ENCODE data around the gene RNF113A. TPM values are rescaled to one million over a fixed set of nuclear protein-coding genes. Genes with fewer than 3 reads are reported as not detected.

RNF113A gene
- total RNA-seq (2021; fragmentation: NEBNext Ultra II Directional; extraction: Animal tissue kit (Norgen Biotek cat#: 25700)): 14.2 and 14.3 TPM in 2 replicates
- polyA plus RNA-seq (2011; rRNA removed): 9.7 and 10.3 TPM in 2 replicates
- 15.4 TPM for polyA plus RNA-seq (2011; cell fraction: cytosol; rRNA removed)
- 9.4 TPM for polyA plus RNA-seq (2011; cell fraction: nucleus; rRNA removed)
- 12.5 to 14.2 TPM (median 13.7 TPM) in 4 replicates for polyA plus RNA-seq (2012, experiment 1 of 2)
- 6.4 TPM for polyA plus RNA-seq (2012, experiment 2 of 2)
- polyA plus RNA-seq (2013, experiment 1 of 2): 14.0 TPM
- polyA plus RNA-seq (2013, experiment 2 of 2): 12.8 TPM
- polyA minus RNA-seq (2011; rRNA and poly(A)+ RNA removed): 3.8 and 4.5 TPM in 2 replicates
- polyA minus RNA-seq (2011; cell fraction: cytosol; rRNA and poly(A)+ RNA removed): 4.5 TPM
- 2.7 TPM for polyA minus RNA-seq (2011; cell fraction: nucleus; rRNA and poly(A)+ RNA removed)
- long read RNA-seq, experiment 1, transcript RNF113A-201 (1 exons, 1,353 nt): major isoform, 7 of 7 reads
- long read RNA-seq, experiment 1, partial matches to known transcripts: 0 of 7 reads
- long read RNA-seq, experiment 1, other reads (novel, unspliced or antisense): 0 of 7 reads
- long read RNA-seq, experiment 2, transcript RNF113A-201 (1 exons, 1,353 nt): major isoform, 57 of 57 reads
- long read RNA-seq, experiment 2, partial matches to known transcripts: 0 of 57 reads
- long read RNA-seq, experiment 2, other reads (novel, unspliced or antisense): 0 of 57 reads

GRCh38 chrX:119871599-119872395 is at the start of gene RNF113A, which contains the start of gene NDUFA1:
RNF113A (minus strand) TSS chrX:119871733; CDS start chrX:119871613, 120 bp downstream.
NDUFA1 (plus strand) TSS chrX:119871832; CDS start chrX:119871912, 80 bp downstream.
- no peak within 1 kb of the TSS for H2BK15ac ChIP-seq (ENCODE audit: low read length)
- H2BK12ac ChIP-seq (ENCODE audit: low read depth, low read length): no peak within 1 kb of the TSS
- H3K4me3 ChIP-seq (ENCODE audit: extremely low read depth in 1 of 4, insufficient read depth in 2 of 4, low read depth in 3 of 4, low read length in 4 of 4): peak within 1 kb of the TSS; percentile 81 to 95 (median 90)
- H4K8ac ChIP-seq (ENCODE audit: extremely low read depth, insufficient read depth, low read length): peak within 1 kb of the TSS; percentile 95; the same call in 1 of the 2 replicates
- no peak for FAIRE-seq
- no peak within 1 kb of the TSS for H2BK120ac ChIP-seq (replicated peaks; ENCODE audit: low read depth, low read length)
- H3K9me3 ChIP-seq (ENCODE audit: insufficient read depth in 2 of 2, low read depth in 1 of 2, low read length in 1 of 2): no peaks in the 10 kb centered on the region
- no peak within 1 kb of the TSS for H2BK20ac ChIP-seq (ENCODE audit: low read length)
- no peaks in the 10 kb centered on the region for H3K27me3 ChIP-seq (replicated peaks in 1 of 4; ENCODE audit: control insufficient read depth in 3 of 4, extremely low read depth in 1 of 4, insufficient read depth in 3 of 4, low read length in 3 of 4)
- H3K79me1 ChIP-seq (ENCODE audit: low read depth, low read length): no peaks in the 10 kb centered on the region
- H4K20me1 ChIP-seq (replicated peaks in 1 of 2; ENCODE audit: control insufficient read depth in 1 of 2, insufficient read depth in 2 of 2, low read length in 2 of 2): no peaks in the 10 kb centered on the region
- no peak within 1 kb of the TSS for H3K14ac ChIP-seq (ENCODE audit: insufficient read length)
- peak within 1 kb of the TSS; percentile 95 for H4K5ac ChIP-seq (ENCODE audit: insufficient read length, low read depth, low read length)
- no peak within 1 kb of the TSS; the same call in 1 of the 2 replicates for H2BK5ac ChIP-seq (ENCODE audit: low read depth, low read length)
- ChIA-PET POLR2A (ENCODE audit: partially characterized antibody) (interaction anchor here (1.1 to 2.5 kb wide), 7 partner anchors 10 to 80 kb away, joined by 3 to 13 read pairs (median 5); partner anchors contain the start of genes RPL39 and UPF3B), CTCF (ENCODE audit: partially characterized antibody) (interaction anchor here (1.0 to 2.4 kb wide), 2 partner anchors 10 to 16 kb away, joined by 3 to 13 read pairs; no protein-coding TSS in a partner anchor)
- peak within 1 kb of the TSS; percentile 96 for H3K18ac ChIP-seq (ENCODE audit: extremely low read depth, low read length)
- no peak within 1 kb of the TSS for H2AK5ac ChIP-seq (ENCODE audit: low read depth, low read length)
- DNase-seq (ENCODE audit: low read depth in 1 of 2, low spot score in 2 of 2): peak; percentile 60 to 74
- peak within 1 kb of the TSS; percentile 84 for H3K27ac ChIP-seq (ENCODE audit: low read depth, low read length)
- peak within 1 kb of the TSS; percentile 77 for H3K56ac ChIP-seq (replicated peaks; ENCODE audit: insufficient read length, low read depth, low read length)
- peak within 1 kb of the TSS in 3 of 4 experiments; percentile 72 to 94 (median 83); a peak in 6 of 7 replicates for H3K9ac ChIP-seq (replicated peaks in 1 of 4; ENCODE audit: extremely low read depth in 1 of 4, low read depth in 3 of 4, low read length in 3 of 4)
- H2AFZ ChIP-seq (ENCODE audit: low read length): no peak within 1 kb of the TSS; the same call in 1 of the 2 replicates
- no peak within 1 kb of the TSS for H3K23ac ChIP-seq (ENCODE audit: insufficient read length)
- 0 out of 2 replicates have a peak, but pooled peaks cover 2% of the 10 kb centered on the region for H3K23me2 ChIP-seq (ENCODE audit: low read depth, low read length)
- whole genome bisulfite sequencing, 2 experiments (ENCODE audit: extremely low coverage in 1 of 2, insufficient coverage in 1 of 2, insufficient read length in 1 of 2, insufficient replicate concordance in 2 of 2, low coverage in 1 of 2, low lambda C conversion rate in 2 of 2, missing lambda C conversion rate in 1 of 2): 2% methylated on average over 56 of the region's 62 CpGs; no CpG with 5 or more reads in 1 of the 2 experiments
- peaks cover 0 to 8% (median 0%) of the 10 kb centered on the region in 4 experiments; a peak in 1 of 8 replicates for H3K36me3 ChIP-seq (ENCODE audit: control insufficient read depth in 2 of 4, insufficient read depth in 4 of 4, low read length in 3 of 4)
- H3K4me1 ChIP-seq (replicated peaks in 1 of 4; ENCODE audit: control insufficient read depth in 3 of 4, insufficient read depth in 4 of 4, low read length in 3 of 4): no peaks in the 10 kb centered on the region
- no peak within 1 kb of the TSS for H3K4ac ChIP-seq (replicated peaks; ENCODE audit: insufficient read length, low read depth, low read length)
- peak within 1 kb of the TSS; percentile 85 to 98 for H3K4me2 ChIP-seq (ENCODE audit: insufficient read depth in 1 of 2, low read depth in 2 of 2, low read length in 2 of 2)
- H3K79me2 ChIP-seq (ENCODE audit: control insufficient read depth in 1 of 2, insufficient read depth in 2 of 2, low read length in 2 of 2): peaks cover 0 to 8% of the 10 kb centered on the region in 2 experiments; a peak in 1 of 4 replicates
- peak within 1 kb of the TSS; percentile 85 for H4K91ac ChIP-seq (replicated peaks; ENCODE audit: insufficient read length, low read length)
- TF ChIP-seq SP1 (IDR thresholded peaks at IDR 0.05; ENCODE audit: low read depth, low read length) (no peak), GTF2F1 (IDR thresholded peaks at IDR 0.05; ENCODE audit: borderline replicate concordance, low read depth, low read length) (no peak), PHF8 (conservative IDR thresholded peaks at IDR 0.05; ENCODE audit: low read depth, low read length) (peak; percentile 66; the same call in 1 of the 2 replicates), ATF3 (IDR thresholded peaks at IDR 0.05; ENCODE audit: insufficient read depth, low read depth, low read length) (no peak), HDAC6 (IDR thresholded peaks at IDR 0.05; ENCODE audit: low read depth, low read length) (no peak)
- TF ChIP-seq, protein P1, sequence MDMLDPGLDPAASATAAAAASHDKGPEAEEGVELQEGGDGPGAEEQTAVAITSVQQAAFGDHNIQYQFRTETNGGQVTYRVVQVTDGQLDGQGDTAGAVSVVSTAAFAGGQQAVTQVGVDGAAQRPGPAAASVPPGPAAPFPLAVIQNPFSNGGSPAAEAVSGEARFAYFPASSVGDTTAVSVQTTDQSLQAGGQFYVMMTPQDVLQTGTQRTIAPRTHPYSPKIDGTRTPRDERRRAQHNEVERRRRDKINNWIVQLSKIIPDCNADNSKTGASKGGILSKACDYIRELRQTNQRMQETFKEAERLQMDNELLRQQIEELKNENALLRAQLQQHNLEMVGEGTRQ (IDR thresholded peaks at IDR 0.05; ENCODE audit: low read length): no peak

All from H1 (cell line).